Measurements from ENCODE around the gene IDH3G.

IDH3G gene

DNA sequence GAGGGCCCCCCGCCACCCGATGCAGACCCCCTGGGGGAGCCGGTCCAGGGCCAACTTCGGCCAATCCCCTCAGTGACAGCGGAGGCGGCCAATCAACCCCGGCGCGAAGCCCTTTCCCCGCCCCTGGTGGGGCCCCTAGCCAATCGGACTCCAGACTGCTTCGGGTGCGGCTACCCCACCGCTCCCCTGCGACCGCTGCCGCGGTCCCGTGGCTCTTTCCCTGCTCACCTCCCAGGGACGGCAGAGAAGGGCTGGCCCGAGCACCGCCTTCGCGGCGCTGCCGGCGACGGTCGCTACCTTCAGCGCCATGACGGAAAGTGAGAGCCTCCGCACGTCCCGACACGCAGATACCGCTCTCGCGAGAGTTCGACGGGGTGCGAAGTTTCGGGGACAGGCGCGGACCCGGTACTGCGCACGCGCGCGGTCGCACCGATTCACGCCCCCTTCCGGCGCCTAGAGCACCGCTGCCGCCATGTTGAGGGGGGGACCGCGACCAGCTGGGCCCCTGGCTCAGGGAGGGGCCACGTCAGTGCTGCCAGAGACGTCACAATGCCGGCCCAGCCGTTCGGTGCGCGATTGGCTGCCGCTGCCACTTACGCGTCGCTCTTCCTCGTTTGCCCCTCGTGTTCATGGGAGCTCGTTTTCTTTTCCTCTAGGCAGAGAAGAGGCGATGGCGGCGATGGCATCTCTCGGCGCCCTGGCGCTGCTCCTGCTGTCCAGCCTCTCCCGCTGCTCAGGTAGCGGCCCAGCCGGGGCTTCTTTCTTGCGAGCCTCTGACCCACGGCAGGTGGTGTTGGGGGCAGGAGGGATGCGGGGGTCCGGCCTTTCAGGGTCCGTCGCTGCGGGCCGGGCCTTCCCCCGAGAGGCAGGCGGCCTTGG, at the start of gene IDH3G, which contains the start of gene SSR4:
Gene IDH3G, minus strand, starts transcription at position 358 of the 879 bp plus-strand sequence. Its CDS starts 49 bp downstream, at position 309.
Gene SSR4, plus strand, starts transcription at position 651 of the 879 bp plus-strand sequence. Its CDS starts 20 bp downstream, at position 671.
- no peaks in the 10 kb centered on the region for H3K9me3 ChIP-seq (ENCODE audit: insufficient read depth, low read depth, low read length)
- H3K27me3 ChIP-seq (ENCODE audit: insufficient read depth, low read length): no peaks in the 10 kb centered on the region
- H3K4me3 ChIP-seq (ENCODE audit: low read length): peak within 1 kb of the TSS; percentile 84
- peak within 1 kb of the TSS; percentile 88 for H3K9ac ChIP-seq (ENCODE audit: low read depth, low read length)
- H3K4me1 ChIP-seq (ENCODE audit: insufficient read depth, low read length): no peaks in the 10 kb centered on the region
- peaks cover 30% of the 10 kb centered on the region; the same call in 1 of the 2 replicates for H3K36me3 ChIP-seq (ENCODE audit: insufficient read depth, low read depth, low read length)
- H3K27ac ChIP-seq (ENCODE audit: low read length): no peak within 1 kb of the TSS

DNA sequence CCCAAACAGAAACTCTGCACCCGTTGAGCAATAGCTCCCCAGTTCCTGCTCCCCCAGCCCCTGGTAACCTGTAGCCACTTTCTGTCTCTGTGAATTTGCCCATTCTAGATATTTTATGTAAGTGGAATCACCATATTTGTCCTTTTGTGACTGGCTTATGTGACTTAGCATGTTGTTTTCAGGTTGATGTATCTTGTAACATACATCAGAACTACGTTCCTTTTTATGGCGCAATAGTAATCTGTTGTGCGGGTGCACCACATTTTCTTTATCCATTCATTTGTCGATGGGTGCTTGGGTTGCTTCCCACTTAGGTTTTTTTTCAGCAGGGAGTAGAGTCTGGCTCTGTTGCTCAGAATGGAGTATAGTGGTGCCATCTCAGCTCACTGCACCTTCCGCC, 42.7 kb upstream of the IDH3G start:
- Histone ChIP-seq H3K9ac (ENCODE audit: low read depth, low read length) (no peak overlapping the region), H3K27ac (ENCODE audit: low read length) (no peak overlapping the region)

DNA sequence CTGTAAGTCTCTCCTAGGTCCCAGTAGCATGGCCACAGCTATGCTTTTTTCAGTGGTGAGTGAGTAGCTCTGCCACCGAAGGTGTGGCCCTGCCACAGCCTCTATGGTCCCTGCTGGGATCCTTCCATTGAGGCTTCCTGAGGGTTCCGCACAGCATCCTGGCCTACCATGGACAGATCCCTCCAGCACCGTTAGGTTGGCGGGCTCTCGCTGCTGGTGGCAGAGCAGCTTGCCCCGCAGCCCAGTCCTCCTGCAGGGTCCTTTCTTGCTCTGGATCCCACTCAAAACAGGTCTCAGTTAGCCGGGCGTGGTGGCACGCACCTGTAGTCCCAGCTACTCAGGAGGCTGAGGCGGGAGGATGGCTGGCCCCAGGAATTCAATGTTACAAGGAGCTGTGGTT, 38.6 kb upstream of the IDH3G start:
- H3K36me3 ChIP-seq (ENCODE audit: insufficient read depth, low read depth, low read length): no peaks in the 10 kb centered on the region; the same call in 1 of the 2 replicates
- no peak overlapping the region for H3K9ac ChIP-seq (ENCODE audit: low read depth, low read length)
- no peak overlapping the region for H3K4me3 ChIP-seq (ENCODE audit: low read length)
- H3K27ac ChIP-seq (ENCODE audit: low read length): no peak overlapping the region
- peaks cover 1% of the 10 kb centered on the region; the same call in 1 of the 2 replicates for H3K4me1 ChIP-seq (ENCODE audit: insufficient read depth, low read length)
- H3K27me3 ChIP-seq (ENCODE audit: insufficient read depth, low read length): peaks cover 20% of the 10 kb centered on the region
- H3K9me3 ChIP-seq (ENCODE audit: insufficient read depth, low read depth, low read length): no peaks in the 10 kb centered on the region

More for the DNA sequence above, 42.7 kb upstream of the IDH3G start:
- Histone ChIP-seq H3K36me3 (ENCODE audit: insufficient read depth, low read depth, low read length) (no peaks in the 10 kb centered on the region), H3K9me3 (ENCODE audit: insufficient read depth, low read depth, low read length) (no peaks in the 10 kb centered on the region), H3K4me1 (ENCODE audit: insufficient read depth, low read length) (no peaks in the 10 kb centered on the region), H3K4me3 (ENCODE audit: low read length) (no peak overlapping the region), H3K27me3 (ENCODE audit: insufficient read depth, low read length) (peaks cover 5% of the 10 kb centered on the region)

DNA sequence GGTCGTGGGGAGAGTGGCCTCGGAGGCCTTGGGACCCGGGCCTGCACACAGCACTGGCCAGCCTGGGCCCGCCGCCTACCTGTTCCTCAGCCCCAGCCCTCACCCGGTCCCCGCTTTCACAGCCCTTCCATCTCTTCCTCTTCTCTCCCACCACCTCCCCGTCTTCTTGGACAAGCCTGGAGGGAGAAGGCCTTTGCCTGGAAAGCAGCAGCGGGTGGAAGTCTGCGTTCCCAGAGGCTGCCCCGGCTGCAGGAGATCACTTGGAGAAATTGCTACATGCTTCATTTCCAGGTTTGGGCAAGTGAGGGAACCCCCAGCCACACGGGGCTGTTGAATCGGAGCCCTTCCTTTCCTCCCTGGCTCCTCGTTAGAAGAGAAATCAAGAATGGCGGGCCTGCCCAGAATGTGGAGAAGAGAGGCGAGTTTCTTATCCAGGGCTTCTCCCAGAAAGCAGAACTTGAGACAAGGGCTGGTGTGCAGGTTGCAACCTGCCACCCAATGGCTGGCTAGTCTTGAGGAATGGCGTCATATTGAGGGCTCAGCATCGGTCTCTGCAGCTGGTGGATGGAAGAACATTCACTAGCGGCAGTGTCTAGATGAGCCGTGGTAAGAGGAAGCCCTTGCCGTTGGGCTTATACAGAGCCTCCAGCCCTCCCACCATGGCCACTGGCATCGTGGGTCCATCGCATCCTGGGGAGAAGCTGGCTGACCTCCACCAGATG, 37.4 kb upstream of the IDH3G start:
- Histone ChIP-seq H3K9ac (ENCODE audit: low read depth, low read length) (no peak overlapping the region; the same call in 1 of the 2 replicates), H3K4me3 (ENCODE audit: low read length) (peak overlapping the region; percentile 64; the same call in 1 of the 2 replicates), H3K36me3 (ENCODE audit: insufficient read depth, low read depth, low read length) (no peaks in the 10 kb centered on the region; the same call in 1 of the 2 replicates), H3K4me1 (ENCODE audit: insufficient read depth, low read length) (peaks cover 11% of the 10 kb centered on the region), H3K27me3 (ENCODE audit: insufficient read depth, low read length) (peaks cover 20% of the 10 kb centered on the region), H3K9me3 (ENCODE audit: insufficient read depth, low read depth, low read length) (no peaks in the 10 kb centered on the region), H3K27ac (ENCODE audit: low read length) (no peak overlapping the region)

DNA sequence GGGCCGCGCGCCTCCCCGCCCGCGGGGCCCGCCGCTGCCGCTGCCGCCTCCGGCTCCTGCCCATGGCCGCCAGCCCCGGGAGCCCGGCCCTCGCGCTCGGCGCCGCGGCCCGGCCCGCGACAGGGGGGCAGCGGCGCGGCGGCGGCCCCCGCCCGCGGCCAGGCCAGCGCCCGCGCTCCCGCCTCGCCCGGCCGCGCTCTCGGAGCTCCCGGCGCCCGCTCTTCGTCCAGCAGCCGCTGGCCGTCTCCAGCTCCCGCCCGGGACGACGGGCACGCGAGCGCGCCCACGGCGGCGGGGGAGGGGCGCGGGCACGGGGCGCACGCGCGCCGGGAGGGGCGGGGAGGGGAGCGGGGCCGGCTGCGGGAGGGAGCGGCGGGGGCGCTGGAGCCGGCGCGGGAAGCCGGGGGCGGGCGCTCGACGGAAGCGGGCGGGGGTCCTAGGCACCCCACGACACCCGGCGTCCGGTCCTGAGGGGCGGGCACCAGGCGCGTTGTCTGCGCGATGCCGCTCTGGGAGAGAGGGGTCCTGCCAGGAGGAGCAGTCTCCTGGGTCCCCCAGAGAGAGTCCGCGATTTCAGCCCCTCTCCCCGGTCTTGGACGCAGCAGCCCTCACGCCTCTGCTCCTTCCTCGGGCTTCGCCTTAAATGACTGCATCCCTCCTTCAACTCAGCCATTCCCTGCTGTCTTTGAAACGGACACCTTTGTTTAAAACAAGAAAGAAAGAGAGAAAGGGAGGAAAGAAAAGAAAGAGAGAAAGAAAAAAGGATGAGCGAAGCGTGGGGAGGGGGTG, 36.7 kb upstream of the IDH3G start:
- Histone ChIP-seq H3K27ac (ENCODE audit: low read length) (no peak overlapping the region), H3K4me3 (ENCODE audit: low read length) (peak overlapping the region; percentile 64; the same call in 1 of the 2 replicates), H3K9me3 (ENCODE audit: insufficient read depth, low read depth, low read length) (no peaks in the 10 kb centered on the region), H3K27me3 (ENCODE audit: insufficient read depth, low read length) (peaks cover 20% of the 10 kb centered on the region), H3K36me3 (ENCODE audit: insufficient read depth, low read depth, low read length) (no peaks in the 10 kb centered on the region; the same call in 1 of the 2 replicates), H3K9ac (ENCODE audit: low read depth, low read length) (no peak overlapping the region; the same call in 1 of the 2 replicates), H3K4me1 (ENCODE audit: insufficient read depth, low read length) (peaks cover 12% of the 10 kb centered on the region)

- no peaks in the 10 kb centered on the region for H3K9me3 ChIP-seq (ENCODE audit: insufficient read depth, low read depth, low read length)
- H3K4me3 ChIP-seq (ENCODE audit: low read length): peak within 1 kb of the TSS; percentile 80
- H3K4me1 ChIP-seq (ENCODE audit: insufficient read depth, low read length): peaks cover 19% of the 10 kb centered on the region
- peaks cover 20% of the 10 kb centered on the region for H3K27me3 ChIP-seq (ENCODE audit: insufficient read depth, low read length)
- H3K9ac ChIP-seq (ENCODE audit: low read depth, low read length): peak within 1 kb of the TSS; percentile 58; the same call in 1 of the 2 replicates
- H3K27ac ChIP-seq (ENCODE audit: low read length): no peak within 1 kb of the TSS
- H3K36me3 ChIP-seq (ENCODE audit: insufficient read depth, low read depth, low read length): no peaks in the 10 kb centered on the region; the same call in 1 of the 2 replicates
These were observed 35.8 kb upstream of the IDH3G start, which contains the start of gene PDZD4 for GRCh38 chrX:153829799-153830639. Gene PDZD4 (minus strand): TSS chrX:153830544. CDS start chrX:153830298, 246 bp downstream.

- H3K27ac ChIP-seq (ENCODE audit: low read length): no peak overlapping the region
- H3K4me3 ChIP-seq (ENCODE audit: low read length): peak overlapping the region; percentile 80; the same call in 1 of the 2 replicates
- H3K4me1 ChIP-seq (ENCODE audit: insufficient read depth, low read length): peaks cover 19% of the 10 kb centered on the region
- no peaks in the 10 kb centered on the region for H3K9me3 ChIP-seq (ENCODE audit: insufficient read depth, low read depth, low read length)
- H3K27me3 ChIP-seq (ENCODE audit: insufficient read depth, low read length): peaks cover 20% of the 10 kb centered on the region
- no peaks in the 10 kb centered on the region; the same call in 1 of the 2 replicates for H3K36me3 ChIP-seq (ENCODE audit: insufficient read depth, low read depth, low read length)
- peak overlapping the region; percentile 58; the same call in 1 of the 2 replicates for H3K9ac ChIP-seq (ENCODE audit: low read depth, low read length)
These were observed 35.3 kb upstream of the IDH3G start for GRCh38 chrX:153829549-153829798.

DNA sequence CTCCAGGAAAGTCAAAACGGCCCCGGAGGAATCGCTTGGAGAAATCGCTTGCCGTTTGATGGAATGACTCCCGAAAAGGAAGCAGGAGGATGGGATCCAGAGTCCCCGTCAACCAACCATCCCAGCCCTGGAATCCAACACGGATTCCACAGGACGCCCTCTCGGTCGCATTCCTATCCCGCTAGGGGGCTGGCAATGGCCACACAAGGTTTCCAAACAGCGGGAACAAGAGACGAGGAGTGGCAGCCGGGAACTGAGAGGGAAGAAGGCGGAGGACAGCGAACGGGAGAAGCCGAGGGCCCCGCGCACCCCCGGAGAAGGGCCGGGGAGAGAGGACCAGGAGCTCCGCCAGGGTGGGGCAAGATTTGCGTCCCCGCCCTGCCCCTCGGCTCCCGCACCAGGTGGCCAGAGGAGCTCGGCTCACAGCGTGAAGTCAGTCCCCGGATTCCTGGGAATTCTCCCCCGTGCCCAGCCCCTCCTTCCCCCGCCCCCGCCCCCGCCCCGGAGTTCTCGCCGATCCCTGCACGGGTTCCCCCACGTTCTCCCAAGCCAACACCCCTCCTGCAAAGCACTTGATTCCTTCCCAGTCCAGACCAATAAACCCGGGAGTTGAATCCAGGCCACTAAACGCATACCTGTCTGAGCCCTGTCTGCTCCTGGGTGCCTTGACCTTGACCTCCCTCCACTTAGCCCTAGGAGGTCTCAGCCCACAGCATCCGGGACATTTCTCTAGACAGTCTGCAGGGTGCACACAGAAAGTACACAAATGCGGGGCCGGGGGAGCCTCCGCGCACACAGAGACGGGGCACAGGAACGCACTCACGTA, 34.8 kb upstream of the IDH3G start:
- peaks cover 19% of the 10 kb centered on the region for H3K4me1 ChIP-seq (ENCODE audit: insufficient read depth, low read length)
- H3K27ac ChIP-seq (ENCODE audit: low read length): no peak overlapping the region
- H3K9ac ChIP-seq (ENCODE audit: low read depth, low read length): peak overlapping the region; percentile 75; the same call in 1 of the 2 replicates
- H3K36me3 ChIP-seq (ENCODE audit: insufficient read depth, low read depth, low read length): no peaks in the 10 kb centered on the region; the same call in 1 of the 2 replicates
- no peaks in the 10 kb centered on the region for H3K9me3 ChIP-seq (ENCODE audit: insufficient read depth, low read depth, low read length)
- peak overlapping the region; percentile 80 for H3K4me3 ChIP-seq (ENCODE audit: low read length)
- peaks cover 20% of the 10 kb centered on the region for H3K27me3 ChIP-seq (ENCODE audit: insufficient read depth, low read length)

GRCh38 chrX:153828308-153828707, 34.1 kb upstream of the IDH3G start:
- H3K27ac ChIP-seq (ENCODE audit: low read length): no peak overlapping the region
- H3K4me3 ChIP-seq (ENCODE audit: low read length): peak overlapping the region; percentile 80

DNA sequence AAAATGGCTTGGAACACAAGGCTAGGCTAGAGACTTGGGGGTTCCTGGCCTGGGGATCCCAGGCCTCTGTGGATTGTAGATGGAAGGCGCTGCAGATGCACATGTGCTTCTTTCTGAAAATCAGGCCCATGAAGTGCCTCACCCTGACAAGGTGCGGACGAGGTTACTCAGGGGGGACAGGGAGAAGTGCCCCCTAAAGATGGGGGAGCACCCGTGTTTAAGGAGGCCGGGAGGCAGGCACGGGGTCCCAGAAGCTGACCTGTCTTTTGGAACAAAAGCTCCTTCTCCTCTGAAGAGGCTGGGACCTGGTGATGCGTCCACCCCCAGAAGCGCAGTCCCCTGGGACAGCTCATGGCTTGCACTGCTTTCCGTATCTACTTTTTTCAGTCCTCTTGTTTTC, 33.7 kb upstream of the IDH3G start:
- H3K4me3 ChIP-seq (ENCODE audit: low read length): peak overlapping the region; percentile 80; the same call in 1 of the 2 replicates
- H3K4me1 ChIP-seq (ENCODE audit: insufficient read depth, low read length): peaks cover 19% of the 10 kb centered on the region
- no peak overlapping the region for H3K27ac ChIP-seq (ENCODE audit: low read length)
- peak overlapping the region; percentile 75; the same call in 1 of the 2 replicates for H3K9ac ChIP-seq (ENCODE audit: low read depth, low read length)
- no peaks in the 10 kb centered on the region for H3K9me3 ChIP-seq (ENCODE audit: insufficient read depth, low read depth, low read length)
- no peaks in the 10 kb centered on the region; the same call in 1 of the 2 replicates for H3K36me3 ChIP-seq (ENCODE audit: insufficient read depth, low read depth, low read length)
- H3K27me3 ChIP-seq (ENCODE audit: insufficient read depth, low read length): peaks cover 20% of the 10 kb centered on the region

More at GRCh38 chrX:153828308-153828707, 34.1 kb upstream of the IDH3G start:
- H3K36me3 ChIP-seq (ENCODE audit: insufficient read depth, low read depth, low read length): no peaks in the 10 kb centered on the region; the same call in 1 of the 2 replicates
- peak overlapping the region; percentile 75; the same call in 1 of the 2 replicates for H3K9ac ChIP-seq (ENCODE audit: low read depth, low read length)
- peaks cover 19% of the 10 kb centered on the region for H3K4me1 ChIP-seq (ENCODE audit: insufficient read depth, low read length)
- peaks cover 20% of the 10 kb centered on the region for H3K27me3 ChIP-seq (ENCODE audit: insufficient read depth, low read length)
- no peaks in the 10 kb centered on the region for H3K9me3 ChIP-seq (ENCODE audit: insufficient read depth, low read depth, low read length)

Measured in iPS-20b (cell line).